Inferior parietal cortex (tissue), 1 donor: Measurements from ENCODE around the gene CACHD1.

Experiments
- DNase-seq: peaks from one replicate; pipeline ENCODE4 v3.0.0-alpha.2; 2016; ENCODE audit errors: extremely low spot score

CACHD1 gene

DNA sequence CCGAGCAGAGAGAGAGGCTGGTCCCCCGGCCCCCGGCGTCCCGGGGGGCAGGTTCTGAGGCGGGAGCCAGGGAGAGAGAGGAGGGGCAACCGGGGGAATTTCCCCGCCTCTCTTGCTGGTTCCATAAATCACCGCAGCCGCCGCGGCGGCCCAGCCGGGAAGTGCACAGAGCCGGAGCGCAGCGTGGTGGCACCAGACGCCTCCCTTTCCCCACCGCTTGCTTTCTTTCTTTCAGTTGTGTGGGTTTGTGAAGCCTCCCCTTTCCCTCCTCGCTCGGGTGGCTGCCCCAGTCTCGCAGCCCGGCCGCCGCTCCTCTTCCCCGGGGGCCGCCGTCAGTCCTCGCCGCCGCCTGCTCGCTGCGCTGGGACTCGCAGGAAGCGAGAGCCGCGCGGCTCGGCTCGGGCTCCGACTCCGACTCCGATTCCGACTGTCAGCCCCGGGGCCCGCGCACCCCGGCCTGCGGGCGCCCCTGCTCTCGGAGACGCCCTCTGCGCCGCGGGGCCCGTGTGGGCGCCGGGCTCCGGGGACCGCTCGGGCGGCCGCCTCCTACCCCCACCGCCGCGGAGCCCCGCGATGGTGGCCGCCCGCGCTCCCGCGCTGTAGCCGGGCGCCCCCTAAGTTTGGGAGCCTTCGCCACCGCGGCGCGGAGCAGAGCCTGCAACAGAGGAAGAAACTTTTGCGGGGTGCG is at the start of gene CACHD1:
Gene CACHD1 (plus strand): TSS at position 153 of the 688 bp plus-strand sequence. CDS start 616 bp downstream, outside the sequence.
- peak; percentile 57 for DNase-seq

DNA sequence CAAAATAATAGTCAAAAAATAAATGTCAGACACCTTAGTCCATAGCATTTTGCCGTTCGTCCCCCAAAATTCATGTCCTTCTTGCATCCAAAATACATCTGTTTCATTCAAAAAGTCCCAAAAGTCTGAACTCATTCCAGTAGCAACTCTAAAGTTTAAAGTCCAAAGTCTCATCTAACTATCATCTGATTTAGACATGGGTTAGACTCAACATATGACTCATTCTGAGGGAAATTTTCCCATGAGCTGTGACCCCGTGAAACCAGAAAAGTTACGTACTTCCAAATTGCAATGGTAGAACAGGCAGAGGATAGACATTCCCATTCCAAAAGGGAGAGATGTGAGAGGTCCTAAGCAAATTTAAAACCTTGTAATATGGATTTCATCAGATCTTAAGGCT is 48.6 kb upstream of the CACHD1 start:
- no peak for DNase-seq

DNA sequence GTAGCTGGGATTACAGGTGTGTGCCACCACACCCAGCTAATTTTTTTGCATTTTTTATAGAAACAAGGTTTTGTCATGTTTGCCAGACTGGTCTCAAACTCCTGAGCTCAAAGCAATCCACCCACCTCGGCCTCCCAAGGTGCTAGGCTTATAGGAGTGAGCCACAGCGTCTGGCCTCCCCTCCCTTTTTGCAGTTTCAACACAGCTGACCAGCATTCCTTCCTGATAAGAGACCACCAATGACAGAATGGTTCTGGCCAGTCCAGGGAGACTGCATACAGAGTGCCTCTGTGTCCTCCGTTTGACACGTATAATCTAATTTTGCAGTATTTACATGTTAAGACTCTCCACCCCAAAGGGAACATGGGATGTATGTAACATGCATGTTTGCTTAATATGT is 46.4 kb upstream of the CACHD1 start:
- no peak for DNase-seq

DNA sequence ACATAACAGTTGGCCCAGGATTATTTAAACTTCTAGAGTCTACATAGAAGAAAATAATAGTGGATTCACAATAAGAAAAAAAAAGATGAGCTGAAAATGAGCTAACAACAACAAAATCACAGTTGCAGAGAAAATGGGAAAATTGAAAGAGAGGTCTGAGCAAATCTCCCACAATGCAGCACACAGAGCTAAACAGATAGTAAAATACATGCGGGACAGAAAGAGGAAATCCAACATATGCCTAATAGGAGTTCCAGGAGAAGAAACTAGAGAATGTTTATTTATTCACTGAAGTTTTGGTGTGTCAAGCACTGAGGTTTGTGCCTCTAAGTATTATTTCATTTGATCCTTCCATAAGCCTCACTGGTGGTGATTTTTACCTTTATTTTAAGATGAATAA is 45.5 kb upstream of the CACHD1 start:
- no peak for DNase-seq

DNA sequence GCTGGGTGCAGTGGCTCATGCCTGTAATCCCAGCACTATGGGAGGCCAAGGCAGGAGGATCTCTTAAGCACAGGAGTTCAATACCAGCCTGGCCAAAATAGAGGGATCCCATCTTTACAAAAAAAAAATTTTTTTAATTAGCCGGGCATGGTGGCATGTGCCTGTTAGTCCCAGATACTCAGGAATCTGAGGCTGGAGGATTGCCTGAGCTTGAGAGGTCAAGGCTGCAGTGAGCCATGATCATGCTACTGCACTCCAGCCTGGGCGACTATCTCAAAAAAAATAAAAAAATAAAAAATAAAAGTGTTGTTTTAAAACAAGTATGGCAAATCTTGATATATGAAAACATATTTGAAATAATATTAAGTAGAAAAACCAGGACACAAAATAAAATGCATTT is 44.4 kb upstream of the CACHD1 start:
- DNase-seq: no peak

DNA sequence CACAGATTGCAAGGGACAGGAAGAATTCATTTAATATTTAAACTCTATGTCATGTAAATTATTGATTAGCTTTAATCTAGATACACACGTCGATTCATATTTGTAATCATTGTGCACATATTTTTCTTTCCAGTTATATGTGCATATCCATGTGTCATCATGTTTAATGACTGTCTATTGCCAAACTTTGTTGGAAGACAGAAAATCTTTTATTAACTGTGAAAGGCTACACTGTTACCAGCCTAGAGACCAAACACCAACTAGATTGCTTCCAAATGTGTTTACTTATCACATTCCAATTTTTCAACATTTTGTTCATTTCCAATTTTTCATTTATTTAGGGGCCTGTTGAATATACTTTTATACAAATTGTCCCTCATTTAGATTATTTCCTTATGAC is 43.2 kb upstream of the CACHD1 start:
- DNase-seq: no peak

DNA sequence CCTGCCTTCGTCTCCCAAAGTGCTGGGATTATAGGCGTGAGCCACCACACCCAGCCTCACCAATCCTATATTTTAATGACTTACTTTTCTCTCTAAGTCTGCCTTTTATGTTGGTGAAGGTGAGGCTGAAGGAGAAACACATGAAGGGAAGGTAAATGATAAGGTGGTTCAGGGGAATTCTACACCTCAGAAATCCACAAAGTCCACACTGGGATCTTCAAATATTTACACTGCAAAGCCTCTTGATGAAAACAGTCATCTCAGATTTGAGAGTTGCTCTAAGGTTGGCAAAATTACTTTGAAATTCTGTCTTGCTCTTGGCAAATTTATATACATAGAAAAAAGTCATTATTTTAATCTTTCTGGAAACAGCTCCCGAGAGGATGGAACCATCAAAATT is 42.0 kb upstream of the CACHD1 start:
- DNase-seq: no peak

DNA sequence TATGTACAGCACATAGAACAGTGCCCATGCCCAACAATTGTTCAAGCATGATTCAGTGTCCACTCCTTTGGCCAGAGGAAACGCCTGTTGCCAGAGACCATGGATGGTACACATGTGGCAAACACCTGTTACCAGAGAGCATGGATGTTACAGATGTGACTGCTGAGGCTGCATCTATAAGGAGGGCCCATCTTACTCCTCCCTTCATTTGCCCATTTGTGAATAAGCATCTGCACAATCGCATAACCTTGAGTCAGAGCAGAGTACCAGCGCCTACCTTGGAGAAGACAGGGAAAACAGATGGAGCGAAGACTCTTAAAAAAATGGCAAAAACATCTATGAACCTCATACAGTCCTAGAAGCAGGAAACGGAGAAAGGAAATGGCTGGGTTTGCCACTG is 36.6 kb upstream of the CACHD1 start:
- no peak for DNase-seq

DNA sequence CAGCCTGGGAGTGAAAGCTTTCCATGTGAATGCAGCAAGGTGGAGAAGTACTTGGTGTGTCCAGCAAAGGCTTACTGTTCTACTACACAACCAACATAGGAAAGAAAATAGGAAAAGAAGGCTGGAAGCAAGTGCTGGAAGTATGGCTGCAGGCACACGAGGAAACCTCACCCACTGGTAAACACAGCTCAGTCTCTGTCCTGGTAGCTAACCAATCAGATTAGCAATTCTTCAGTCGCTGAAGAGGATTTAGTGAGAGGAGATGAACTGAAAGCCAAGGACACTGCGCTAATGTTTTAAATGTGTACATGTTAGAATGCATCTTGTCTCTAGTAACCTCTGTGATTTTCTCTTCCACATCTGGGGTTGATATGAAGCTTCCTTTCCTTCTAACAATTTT is 36.2 kb upstream of the CACHD1 start:
- no peak for DNase-seq

DNA sequence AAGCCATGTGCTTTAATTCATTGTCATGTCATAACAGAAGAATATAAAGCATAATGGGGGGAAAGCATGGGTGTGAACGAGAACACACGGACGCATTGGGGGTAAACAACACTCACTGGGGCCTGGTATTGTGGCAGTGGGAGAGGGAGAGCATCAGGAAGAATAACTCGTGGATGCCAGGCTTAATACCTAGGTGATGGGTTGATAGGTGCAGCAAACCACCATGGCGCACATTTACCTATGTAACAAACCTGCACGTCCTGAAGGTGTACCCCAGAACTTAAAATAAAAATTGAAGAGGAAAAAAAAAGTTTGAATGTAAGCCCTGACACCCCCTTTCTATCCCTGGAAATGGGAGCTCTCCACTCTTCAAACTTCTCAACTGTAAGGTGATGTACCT is 34.9 kb upstream of the CACHD1 start:
- no peak for DNase-seq

DNA sequence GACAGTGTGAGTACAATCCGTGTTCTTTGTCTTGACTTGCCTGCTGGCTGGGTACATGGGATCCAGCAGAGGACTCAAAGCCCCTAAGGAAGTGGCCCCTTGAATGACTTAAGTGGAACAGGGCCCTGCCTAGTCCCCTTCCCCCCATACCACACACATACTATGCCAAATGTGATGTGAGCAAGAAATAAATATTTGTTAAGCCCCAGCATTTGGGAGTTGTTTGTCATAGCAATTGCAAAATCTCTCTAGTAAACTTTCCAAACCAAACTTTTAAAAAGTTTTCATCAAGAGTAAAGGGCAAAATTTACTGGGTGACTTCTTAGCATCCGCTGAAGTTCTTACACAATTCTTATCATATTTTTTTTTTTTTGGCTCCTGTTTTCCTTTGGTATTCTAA is 32.5 kb upstream of the CACHD1 start:
- DNase-seq: no peak

DNA sequence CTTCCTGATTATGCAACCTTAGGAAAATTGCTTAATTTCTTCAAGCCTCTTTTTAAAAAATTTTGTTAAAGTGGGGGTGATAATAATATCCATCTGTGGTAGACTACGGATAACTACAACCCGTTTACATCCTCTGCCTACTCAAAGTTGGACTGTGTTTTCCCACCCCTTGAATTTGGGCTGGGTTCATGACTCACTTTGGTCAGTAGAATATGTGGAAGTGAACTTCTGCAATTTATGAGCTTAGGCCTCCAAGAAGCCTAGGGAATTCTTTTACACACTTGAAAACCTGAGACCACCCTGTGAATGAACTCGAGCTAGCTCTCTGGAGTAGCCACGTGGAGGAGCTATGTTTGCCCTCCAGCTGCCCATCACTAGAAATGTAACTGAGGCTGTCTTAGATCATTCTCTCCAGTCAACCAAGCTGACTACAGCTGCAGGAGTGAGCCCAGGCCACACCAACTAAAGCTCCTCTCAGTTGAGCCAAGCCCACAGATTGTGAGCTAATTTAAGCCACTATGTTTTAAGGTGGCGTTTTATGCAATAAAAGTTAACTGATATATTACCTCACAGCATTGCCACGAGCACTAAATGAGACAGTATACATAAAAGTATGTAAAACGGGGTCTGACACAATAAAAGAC is 29.6 kb upstream of the CACHD1 start:
- no peak for DNase-seq

DNA sequence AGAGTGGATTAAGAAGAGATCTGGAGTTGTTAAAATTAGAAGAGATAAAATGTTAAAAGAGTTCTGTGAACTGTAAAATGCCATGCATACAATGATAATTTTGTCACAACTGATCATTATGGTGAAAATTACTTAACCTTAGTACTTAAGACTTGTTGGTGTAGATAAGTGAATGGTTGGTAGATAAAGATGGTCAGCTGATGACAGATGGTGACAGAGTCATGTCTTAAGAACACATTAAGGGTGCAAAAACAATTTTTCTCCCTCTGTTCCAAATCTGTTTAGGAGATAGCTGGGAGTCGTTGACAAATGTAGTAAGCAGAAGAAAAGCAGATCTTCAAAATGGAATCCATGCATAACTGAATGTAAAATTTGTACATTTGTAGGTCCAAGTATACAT is 18.5 kb upstream of the CACHD1 start:
- no peak for DNase-seq

DNA sequence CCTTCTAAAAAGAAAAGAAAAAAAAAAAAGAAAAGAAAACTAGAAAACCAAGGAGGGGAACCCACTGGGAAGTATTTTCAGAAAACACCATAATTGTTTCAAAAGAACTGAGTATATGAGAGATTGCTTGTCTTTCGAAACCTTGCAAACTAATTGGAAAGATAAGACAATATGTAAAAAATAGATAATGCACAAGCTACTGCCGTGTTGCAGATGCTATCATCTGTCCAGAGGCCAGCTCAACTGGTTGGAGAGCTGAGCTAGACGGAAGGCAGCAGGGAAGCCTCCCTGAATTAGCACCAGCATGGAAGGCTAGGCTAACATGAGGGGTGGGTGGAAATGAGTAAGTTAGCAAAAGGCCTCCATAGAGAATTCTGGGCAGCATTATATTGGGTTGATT is 16.2 kb upstream of the CACHD1 start:
- DNase-seq: no peak

DNA sequence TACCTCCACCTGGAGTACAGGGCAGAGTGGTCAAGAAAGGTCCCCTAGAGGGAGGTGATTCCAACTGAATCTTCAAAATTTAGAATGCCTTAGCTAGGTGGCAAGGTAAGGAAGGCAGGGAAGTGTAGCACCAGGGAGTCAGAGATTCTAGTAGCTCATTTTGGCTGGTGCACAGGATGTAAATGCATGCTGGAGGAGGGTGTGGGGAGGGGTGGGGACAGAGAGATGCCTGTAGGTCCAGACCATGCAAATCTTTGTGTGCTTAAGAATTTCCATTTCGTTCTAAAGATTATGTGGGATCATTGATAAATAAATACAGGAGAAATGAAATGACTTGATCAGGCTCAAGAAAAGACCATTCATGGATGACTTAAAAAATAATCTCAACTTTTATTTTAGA is 11.0 kb upstream of the CACHD1 start:
- DNase-seq: no peak

DNA sequence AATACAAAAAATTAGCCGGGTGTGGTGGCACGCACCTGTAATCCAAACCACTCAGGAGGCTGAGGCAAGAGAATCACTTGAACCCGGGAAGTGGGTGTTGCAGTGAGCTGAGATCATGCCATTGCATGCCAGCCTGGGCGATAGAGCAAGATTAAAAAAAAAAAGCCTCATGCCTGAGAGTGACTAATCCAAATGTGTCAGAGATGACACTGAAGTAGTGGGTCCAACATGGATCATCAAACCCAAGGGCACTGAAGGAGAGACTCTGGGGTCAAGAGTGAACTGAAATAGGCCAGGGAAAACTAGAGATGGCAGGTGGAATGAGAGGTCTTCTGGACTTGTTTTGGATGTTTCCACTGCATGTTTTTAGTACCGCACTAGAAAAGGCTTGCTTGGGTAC is 10.2 kb upstream of the CACHD1 start:
- no peak for DNase-seq

DNA sequence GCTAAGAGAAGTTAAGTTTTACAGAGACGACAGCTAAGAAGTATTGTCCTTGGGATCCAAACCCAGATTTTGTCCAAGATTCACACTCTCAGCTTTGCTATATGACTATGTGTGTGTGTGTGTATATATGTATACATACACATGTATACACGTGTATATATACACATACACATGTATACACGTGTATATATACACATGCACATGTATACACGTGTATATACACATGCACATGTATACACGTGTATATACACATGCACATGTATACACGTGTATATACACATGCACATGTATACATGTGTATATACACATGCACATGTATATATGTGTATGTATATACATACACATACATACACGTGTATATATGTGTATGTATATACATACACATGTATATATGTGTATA is 3.9 kb upstream of the CACHD1 start:
- no peak for DNase-seq

DNA sequence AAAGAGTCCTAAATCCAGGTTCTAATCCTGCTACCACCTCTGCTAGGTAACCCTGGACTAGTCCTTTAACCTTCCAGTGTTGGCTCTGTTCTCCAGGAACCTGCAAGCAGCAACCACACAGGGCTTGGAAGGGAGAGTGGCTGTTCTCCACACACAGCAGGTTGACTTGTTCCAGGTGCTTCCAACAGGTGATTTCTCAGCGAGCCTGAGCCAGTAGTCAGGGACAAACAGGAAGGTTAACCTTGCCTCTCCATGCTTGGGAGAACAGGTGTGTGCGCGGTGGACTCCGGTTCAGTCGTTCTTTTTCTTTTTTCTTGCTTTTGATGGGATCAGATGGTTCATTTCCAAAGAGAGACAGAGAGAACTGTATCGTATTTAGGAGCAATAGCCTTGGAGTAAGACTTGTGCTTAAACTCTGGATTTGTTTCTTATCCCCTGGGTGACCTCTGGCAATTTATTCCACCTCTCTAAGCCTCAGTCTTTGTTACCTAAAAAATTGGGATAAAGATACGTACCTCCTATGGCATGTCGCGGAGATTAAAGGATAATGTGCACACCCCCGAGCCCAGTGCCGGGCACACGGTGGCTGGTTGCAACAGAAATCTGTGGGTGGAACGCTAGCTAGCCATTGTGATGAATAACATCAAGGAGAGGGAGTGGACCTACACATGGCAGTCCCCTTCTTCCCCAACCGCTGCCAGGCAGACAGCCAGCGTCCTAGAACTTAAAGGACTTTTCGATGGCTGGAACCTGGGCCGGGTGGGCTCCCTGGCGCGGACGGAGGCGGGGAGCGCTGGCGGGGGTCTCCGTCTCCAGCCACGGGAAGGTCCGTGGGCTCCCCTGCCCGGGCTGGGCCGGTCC is 583 bp upstream of the CACHD1 start:
- no peak for DNase-seq

DNA sequence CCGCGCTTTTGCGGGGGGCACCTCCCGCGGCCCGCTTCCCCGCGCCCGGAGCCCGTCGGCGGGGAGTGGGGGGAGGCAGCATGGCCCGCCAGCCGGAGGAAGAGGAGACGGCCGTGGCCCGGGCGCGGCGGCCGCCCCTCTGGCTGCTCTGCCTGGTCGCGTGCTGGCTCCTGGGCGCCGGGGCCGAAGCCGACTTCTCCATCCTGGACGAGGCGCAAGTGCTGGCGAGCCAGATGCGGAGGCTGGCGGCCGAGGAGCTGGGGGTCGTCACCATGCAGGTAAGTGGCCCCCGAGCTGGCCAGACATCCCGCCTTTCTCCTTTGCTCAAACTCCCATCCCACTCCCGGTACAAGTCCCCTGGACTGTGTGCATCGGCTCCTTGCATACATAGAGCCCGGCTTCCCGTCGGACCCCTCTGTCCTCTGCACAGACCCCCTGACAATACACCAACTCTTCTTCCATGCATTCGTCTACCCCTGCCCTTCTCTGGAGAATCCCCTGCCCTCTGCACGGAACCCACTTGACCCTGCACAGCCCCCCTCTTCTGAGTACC is 812 bp downstream of the CACHD1 start:
- no peak for DNase-seq

DNA sequence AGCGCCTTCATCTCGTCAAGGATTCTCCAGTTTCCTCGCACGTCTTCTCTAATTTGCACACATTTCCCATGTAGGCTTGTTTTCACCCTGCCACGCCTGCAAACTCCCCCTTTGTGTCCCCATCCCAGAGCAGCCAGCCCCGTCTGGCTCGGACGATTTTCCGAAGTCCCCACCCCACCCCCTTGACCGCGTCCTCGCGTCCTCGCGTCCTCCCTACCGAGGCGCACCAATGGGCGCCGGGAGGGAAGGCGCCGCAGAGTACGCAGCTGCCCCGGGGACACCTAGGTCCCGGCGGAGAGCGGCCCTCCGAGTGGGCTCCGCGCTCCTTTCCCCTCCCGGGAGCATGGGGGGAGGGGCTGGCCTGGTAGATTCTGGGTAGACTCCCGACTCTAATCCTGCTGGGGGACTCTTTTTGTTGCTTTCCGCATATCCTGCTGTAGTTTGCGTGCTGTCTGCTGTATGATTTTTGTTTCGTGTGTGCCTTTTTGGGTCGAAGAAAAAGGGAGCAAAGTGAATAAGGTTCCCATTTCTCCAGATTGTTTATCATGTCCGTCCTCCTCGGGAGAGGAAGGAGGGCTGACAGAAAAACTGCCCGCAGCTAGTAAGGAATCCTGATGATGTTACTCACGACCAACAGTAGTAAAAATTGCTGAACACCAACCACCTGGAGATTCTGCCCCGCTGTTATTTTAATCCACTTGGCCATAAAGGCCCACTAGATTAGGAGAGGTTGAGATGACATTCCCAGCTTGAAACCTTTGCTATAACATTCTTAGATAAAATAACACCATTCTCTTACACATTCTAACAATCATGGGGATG is 1.5 kb downstream of the CACHD1 start:
- peak; percentile 29 for DNase-seq

DNA sequence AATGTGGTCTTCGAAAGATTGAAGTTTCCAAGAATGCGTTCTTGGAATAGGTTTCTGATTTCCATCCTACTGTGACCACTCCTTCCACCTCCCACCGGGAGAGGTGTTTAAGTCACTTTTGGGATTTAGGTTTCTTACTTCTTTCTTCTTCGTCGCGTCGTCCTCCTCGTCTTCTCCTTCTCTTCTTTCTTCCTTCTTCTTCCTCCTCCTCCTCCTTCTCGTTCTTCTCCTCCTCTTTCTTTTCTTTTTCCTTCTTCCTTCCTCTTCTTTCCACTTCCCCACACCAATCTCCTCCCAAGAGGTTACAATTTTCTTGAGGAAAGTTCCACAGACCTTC is 2.1 kb downstream of the CACHD1 start:
- no peak for DNase-seq

DNA sequence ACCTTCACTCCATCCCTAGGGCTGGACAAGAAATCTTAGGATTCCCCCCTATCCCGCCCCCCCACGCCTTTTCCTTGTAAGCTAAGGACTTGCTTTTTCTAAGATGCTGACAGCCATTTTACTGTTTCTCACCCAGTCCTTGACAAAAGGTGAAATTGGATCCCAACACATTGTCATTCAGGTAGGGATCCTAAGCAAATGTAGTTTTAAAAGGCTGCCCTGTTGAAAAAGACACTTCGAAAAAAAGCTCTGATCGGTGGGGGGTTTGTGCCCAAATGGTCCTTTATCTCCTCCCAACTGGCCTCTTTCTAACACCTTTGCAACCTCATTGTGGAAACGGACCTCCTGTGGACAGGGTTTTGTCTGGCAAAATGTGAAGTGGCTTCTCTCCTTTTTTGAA is 2.9 kb downstream of the CACHD1 start:
- no peak for DNase-seq
